ENCODE measurements around the gene RNF19B. TPM values are rescaled to one million over a fixed set of nuclear protein-coding genes. Genes with fewer than 3 reads are reported as not detected.

RNF19B gene
- total and polyA plus RNA-seq, 2 of the 13 experiments (the other 11 are each of a cell fraction or from before 2014, with no cell fraction given): 15.3 to 22.5 TPM

DNA sequence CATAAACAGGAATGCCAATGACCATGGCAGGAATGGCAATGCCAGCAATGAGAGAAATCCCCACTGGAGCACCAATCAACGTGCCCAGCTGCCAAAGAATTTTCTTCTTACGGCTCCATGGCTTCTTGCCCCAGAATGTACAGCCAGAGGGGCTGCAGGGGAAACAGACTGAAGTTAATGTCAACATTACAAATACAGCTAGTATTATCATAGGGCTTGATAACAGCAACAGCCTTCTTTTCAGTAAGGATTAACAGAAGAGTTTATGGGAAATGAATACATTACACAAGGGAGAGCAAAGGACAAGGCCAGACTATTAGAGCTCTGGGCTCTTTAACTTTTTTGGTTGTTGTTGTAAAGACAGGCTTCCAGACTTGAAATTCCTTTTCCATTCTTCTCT, 18.2 kb downstream of the RNF19B start (continued):
- TF ChIP-seq ZNF510 (CRISPR knock-in tag; IDR thresholded peaks at IDR 0.05; ENCODE audit: low read depth): no peak
- TF ChIP-seq ZBTB7B (CRISPR knock-in tag; IDR thresholded peaks at IDR 0.05): peak; percentile 59; the same call in 1 of the 2 replicates
- TF ChIP-seq THAP11 (CRISPR knock-in tag; IDR thresholded peaks at IDR 0.05): 0 out of 2 replicates have a peak, but pooled peaks have one; percentile 23
- TF ChIP-seq REL (CRISPR knock-in tag; conservative IDR thresholded peaks at IDR 0.05): no peak
- TF ChIP-seq ZNF547 (CRISPR knock-in tag; IDR thresholded peaks at IDR 0.05): no peak
- no peak for TF ChIP-seq ZNF101 (CRISPR knock-in tag; IDR thresholded peaks at IDR 0.05; ENCODE audit: borderline replicate concordance, low read depth)
- TF ChIP-seq AGO2 (optimal IDR thresholded peaks at IDR 0.05; ENCODE audit: low read depth, low read length): no peak
- TF ChIP-seq, protein P1, sequence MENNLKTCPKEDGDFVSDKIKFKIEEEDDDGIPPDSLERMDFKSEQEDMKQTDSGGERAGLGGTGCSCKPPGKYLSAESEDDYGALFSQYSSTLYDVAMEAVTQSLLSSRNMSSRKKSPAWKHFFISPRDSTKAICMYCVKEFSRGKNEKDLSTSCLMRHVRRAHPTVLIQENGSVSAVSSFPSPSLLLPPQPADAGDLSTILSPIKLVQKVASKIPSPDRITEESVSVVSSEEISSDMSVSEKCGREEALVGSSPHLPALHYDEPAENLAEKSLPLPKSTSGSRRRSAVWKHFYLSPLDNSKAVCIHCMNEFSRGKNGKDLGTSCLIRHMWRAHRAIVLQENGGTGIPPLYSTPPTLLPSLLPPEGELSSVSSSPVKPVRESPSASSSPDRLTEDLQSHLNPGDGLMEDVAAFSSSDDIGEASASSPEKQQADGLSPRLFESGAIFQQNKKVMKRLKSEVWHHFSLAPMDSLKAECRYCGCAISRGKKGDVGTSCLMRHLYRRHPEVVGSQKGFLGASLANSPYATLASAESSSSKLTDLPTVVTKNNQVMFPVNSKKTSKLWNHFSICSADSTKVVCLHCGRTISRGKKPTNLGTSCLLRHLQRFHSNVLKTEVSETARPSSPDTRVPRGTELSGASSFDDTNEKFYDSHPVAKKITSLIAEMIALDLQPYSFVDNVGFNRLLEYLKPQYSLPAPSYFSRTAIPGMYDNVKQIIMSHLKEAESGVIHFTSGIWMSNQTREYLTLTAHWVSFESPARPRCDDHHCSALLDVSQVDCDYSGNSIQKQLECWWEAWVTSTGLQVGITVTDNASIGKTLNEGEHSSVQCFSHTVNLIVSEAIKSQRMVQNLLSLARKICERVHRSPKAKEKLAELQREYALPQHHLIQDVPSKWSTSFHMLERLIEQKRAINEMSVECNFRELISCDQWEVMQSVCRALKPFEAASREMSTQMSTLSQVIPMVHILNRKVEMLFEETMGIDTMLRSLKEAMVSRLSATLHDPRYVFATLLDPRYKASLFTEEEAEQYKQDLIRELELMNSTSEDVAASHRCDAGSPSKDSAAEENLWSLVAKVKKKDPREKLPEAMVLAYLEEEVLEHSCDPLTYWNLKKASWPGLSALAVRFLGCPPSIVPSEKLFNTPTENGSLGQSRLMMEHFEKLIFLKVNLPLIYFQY (CRISPR knock-in tag; IDR thresholded peaks at IDR 0.05; ENCODE audit: borderline replicate concordance): no peak
- TF ChIP-seq KLF6 (CRISPR knock-in tag; IDR thresholded peaks at IDR 0.05): no peak
- TF ChIP-seq DR1 (CRISPR knock-in tag; IDR thresholded peaks at IDR 0.05): no peak
- TF ChIP-seq, protein P2, sequence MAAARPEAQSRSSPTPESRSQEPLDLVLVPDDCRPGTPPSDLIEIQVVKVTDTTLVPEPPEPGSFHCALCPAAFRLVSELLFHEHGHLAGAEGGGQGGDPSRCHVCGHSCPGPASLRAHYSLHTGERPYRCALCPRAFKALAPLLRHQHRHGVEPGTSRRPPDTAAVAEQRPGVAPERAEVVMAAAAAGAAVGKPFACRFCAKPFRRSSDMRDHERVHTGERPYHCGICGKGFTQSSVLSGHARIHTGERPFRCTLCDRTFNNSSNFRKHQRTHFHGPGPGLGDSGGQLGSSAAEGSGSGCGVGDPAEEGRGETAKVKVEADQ (CRISPR knock-in tag; IDR thresholded peaks at IDR 0.05; ENCODE audit: borderline replicate concordance): no peak
- no peak for TF ChIP-seq ZNF274 (CRISPR knock-in tag; IDR thresholded peaks at IDR 0.05)
- no peak for TF ChIP-seq ZNF354B (CRISPR knock-in tag; IDR thresholded peaks at IDR 0.05)
- TF ChIP-seq NFIC (IDR thresholded peaks at IDR 0.05; ENCODE audit: low read length): no peak
- no peak for TF ChIP-seq RELA (CRISPR knock-in tag; IDR thresholded peaks at IDR 0.05)
- no peak for TF ChIP-seq AKAP8 (CRISPR knock-in tag; IDR thresholded peaks at IDR 0.05)
- peak; percentile 37; the same call in 1 of the 2 replicates for TF ChIP-seq PHF21A (CRISPR knock-in tag; IDR thresholded peaks at IDR 0.05)
- no peak for TF ChIP-seq MXI1 (IDR thresholded peaks at IDR 0.05; ENCODE audit: borderline replicate concordance, low read depth, low read length)
- TF ChIP-seq, protein P3, sequence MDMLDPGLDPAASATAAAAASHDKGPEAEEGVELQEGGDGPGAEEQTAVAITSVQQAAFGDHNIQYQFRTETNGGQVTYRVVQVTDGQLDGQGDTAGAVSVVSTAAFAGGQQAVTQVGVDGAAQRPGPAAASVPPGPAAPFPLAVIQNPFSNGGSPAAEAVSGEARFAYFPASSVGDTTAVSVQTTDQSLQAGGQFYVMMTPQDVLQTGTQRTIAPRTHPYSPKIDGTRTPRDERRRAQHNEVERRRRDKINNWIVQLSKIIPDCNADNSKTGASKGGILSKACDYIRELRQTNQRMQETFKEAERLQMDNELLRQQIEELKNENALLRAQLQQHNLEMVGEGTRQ (IDR thresholded peaks at IDR 0.05; ENCODE audit: low read depth, low read length): no peak
- TF ChIP-seq, protein P3 (CRISPR knock-in tag; IDR thresholded peaks at IDR 0.05; ENCODE audit: borderline replicate concordance): no peak
- TF ChIP-seq ZFAT (CRISPR knock-in tag; conservative IDR thresholded peaks at IDR 0.05): no peak
- TF ChIP-seq CEBPB (IDR thresholded peaks at IDR 0.05; ENCODE audit: borderline replicate concordance, low read depth, low read length): no peak
- TF ChIP-seq CCAR2 (optimal IDR thresholded peaks at IDR 0.05; ENCODE audit: low read depth, low read length): no peak
- no peak for TF ChIP-seq ATF7 (IDR thresholded peaks at IDR 0.05)
- TF ChIP-seq ATF7 (CRISPR knock-in tag; IDR thresholded peaks at IDR 0.05): no peak
